Thymus (tissue), 11 donors: ENCODE measurements around the gene GGT6. TPM values are rescaled to one million over a fixed set of nuclear protein-coding genes. Genes with fewer than 3 reads are reported as not detected.

ENCODE experiments used
- DNase-seq, 9 donors: peaks; one replicate each; pipeline ENCODE4 v3.0.0-alpha.2; 2013; ENCODE audit warnings: low spot score in 9 of 9, low read depth in 6 of 9, missing footprints in 1 of 9
- H3K27ac ChIP-seq, 2 donors: one replicate each; pipeline ENCODE4 v1.5.1; 2013; ENCODE audit warnings: control low read depth in 1 of 2, low read depth in 1 of 2, low read length in 1 of 2, mild to moderate bottlenecking in 1 of 2, moderate library complexity in 1 of 2
- H3K27me3 ChIP-seq, 2 donors: one replicate each; pipeline ENCODE4 v1.5.1; 2013; ENCODE audit warnings: low read length in 1 of 2; ENCODE audit not compliant: control insufficient read depth in 2 of 2, insufficient read depth in 1 of 2
- H3K36me3 ChIP-seq, 2 donors: one replicate each; pipeline ENCODE4 v1.5.1; 2013; ENCODE audit warnings: low read length in 1 of 2, mild to moderate bottlenecking in 1 of 2, moderate library complexity in 1 of 2; ENCODE audit not compliant: control insufficient read depth in 2 of 2, insufficient read depth in 2 of 2
- H3K4me1 ChIP-seq, 2 donors: one replicate each; pipeline ENCODE4 v1.5.1; 2013; ENCODE audit warnings: low read length in 2 of 2; ENCODE audit not compliant: control insufficient read depth in 2 of 2, insufficient read depth in 2 of 2
- H3K4me3 ChIP-seq, 2 donors: one replicate each; pipeline ENCODE4 v1.5.1; 2013; ENCODE audit warnings: low read length in 2 of 2, control low read depth in 1 of 2, mild to moderate bottlenecking in 1 of 2
- H3K9me3 ChIP-seq, 2 donors: one replicate each; pipeline ENCODE4 v1.5.1; 2013; ENCODE audit warnings: low read length in 1 of 2, mild to moderate bottlenecking in 1 of 2; ENCODE audit not compliant: control insufficient read depth in 2 of 2, insufficient read depth in 1 of 2
- WGBS: extraction: QIAGEN DNeasy Blood & Tissue Kit; methylation state at CpG from one replicate; pipeline ENCODE4 v1.1.7; 2013; 5-methylcytosine and 5-hydroxymethylcytosine counted together
- polyA plus RNA-seq: library from polyadenylated mRNA; stranded (reverse); fragments of 200-250 nt; gene quantifications from one replicate; pipeline ENCODE4 v1.2.3, GENCODE V29; 2013
- total RNA-seq: library from RNA; stranded (reverse); fragments of 120-200 nt; gene quantifications from one replicate; pipeline ENCODE4 v1.2.4, GENCODE V29; 2013
- donor health status: healthy.

Gene GGT6
- total and polyA plus RNA-seq, 2 donors: 0.90 to 3.7 TPM

- DNase-seq: peak in 1 of 9 donors; percentile 28
- peaks cover 0 to 20% of the 10 kb centered on the region in 2 donors for H3K27me3 ChIP-seq
- H3K9me3 ChIP-seq: peaks cover 0 to 3% of the 10 kb centered on the region in 2 donors
- H3K36me3 ChIP-seq: no peaks in the 10 kb centered on the region
- no peak overlapping the region for H3K4me3 ChIP-seq
- peaks cover 0 to 11% of the 10 kb centered on the region in 2 donors for H3K4me1 ChIP-seq
- 84% methylated on average over 7 of the region's 7 CpGs for WGBS
- no peak overlapping the region for H3K27ac ChIP-seq
Observed at GRCh38 chr17:4573669-4574068, 13.3 kb upstream of the GGT6 start.

GRCh38 chr17:4573115-4573514, 12.7 kb upstream of the GGT6 start:
- H3K27ac ChIP-seq: no peak overlapping the region
- H3K4me3 ChIP-seq: no peak overlapping the region
- peaks cover 0 to 20% of the 10 kb centered on the region in 2 donors for H3K27me3 ChIP-seq
- H3K36me3 ChIP-seq: no peaks in the 10 kb centered on the region
- DNase-seq: no peak
- 92% methylated on average over 4 of the region's 4 CpGs for WGBS
- H3K9me3 ChIP-seq: peaks cover 0 to 3% of the 10 kb centered on the region in 2 donors
- H3K4me1 ChIP-seq: peaks cover 0 to 11% of the 10 kb centered on the region in 2 donors

GRCh38 chr17:4572131-4572530, 11.8 kb upstream of the GGT6 start:
- Histone ChIP-seq H3K27me3 (peaks cover 0 to 16% of the 10 kb centered on the region in 2 donors), H3K4me3 (no peak overlapping the region)
- WGBS: 83% methylated on average over 9 of the region's 9 CpGs

GRCh38 chr17:4569591-4569990, 9.2 kb upstream of the GGT6 start:
- 95% methylated on average over 1 of the region's 1 CpG for WGBS
- peak in 1 of 9 donors; percentile 31 for DNase-seq
- H3K27me3 ChIP-seq: peaks cover 0 to 2% of the 10 kb centered on the region in 2 donors
- no peak overlapping the region for H3K27ac ChIP-seq
- peaks cover 0 to 3% of the 10 kb centered on the region in 2 donors for H3K4me1 ChIP-seq
- no peak overlapping the region for H3K4me3 ChIP-seq
- H3K9me3 ChIP-seq: peaks cover 0 to 3% of the 10 kb centered on the region in 2 donors
- H3K36me3 ChIP-seq: no peaks in the 10 kb centered on the region

More at GRCh38 chr17:4572131-4572530, 11.8 kb upstream of the GGT6 start:
- DNase-seq: no peak
- peaks cover 0 to 3% of the 10 kb centered on the region in 2 donors for H3K9me3 ChIP-seq
- no peak overlapping the region for H3K27ac ChIP-seq
- H3K36me3 ChIP-seq: no peaks in the 10 kb centered on the region
- H3K4me1 ChIP-seq: peaks cover 0 to 7% of the 10 kb centered on the region in 2 donors

GRCh38 chr17:4566785-4567184, 6.4 kb upstream of the GGT6 start:
- DNase-seq: peak in 4 of 9 donors; percentile 30 to 60 (median 35)
- 45% methylated on average over 5 of the region's 5 CpGs for WGBS

GRCh38 chr17:4565209-4566141, 5.1 kb upstream of the GGT6 start:
- Histone ChIP-seq H3K9me3 (no peaks in the 10 kb centered on the region), H3K27me3 (no peaks in the 10 kb centered on the region), H3K4me1 (peaks cover 0 to 13% of the 10 kb centered on the region in 2 donors), H3K36me3 (no peaks in the 10 kb centered on the region), H3K4me3 (no peak overlapping the region), H3K27ac (no peak overlapping the region)
- 43% methylated on average over 16 of the region's 16 CpGs for WGBS
- peak in 7 of 9 donors; percentile 30 to 78 (median 45) for DNase-seq

More at GRCh38 chr17:4566785-4567184, 6.4 kb upstream of the GGT6 start:
- no peak overlapping the region for H3K4me3 ChIP-seq
- no peak overlapping the region for H3K27ac ChIP-seq
- no peaks in the 10 kb centered on the region for H3K9me3 ChIP-seq
- no peaks in the 10 kb centered on the region for H3K27me3 ChIP-seq
- peaks cover 0 to 11% of the 10 kb centered on the region in 2 donors for H3K4me1 ChIP-seq
- H3K36me3 ChIP-seq: no peaks in the 10 kb centered on the region

- peaks cover 0 to 18% of the 10 kb centered on the region in 2 donors for H3K4me1 ChIP-seq
- WGBS: 82% methylated on average over 8 of the region's 8 CpGs
- no peaks in the 10 kb centered on the region for H3K27me3 ChIP-seq
- H3K9me3 ChIP-seq: no peaks in the 10 kb centered on the region
- H3K27ac ChIP-seq: peak overlapping the region in 1 of 2 donors; percentile 20
- DNase-seq: no peak
- H3K36me3 ChIP-seq: no peaks in the 10 kb centered on the region
- no peak overlapping the region for H3K4me3 ChIP-seq
Observed at GRCh38 chr17:4562015-4562969, 1.9 kb upstream of the GGT6 start.

- Histone ChIP-seq H3K27me3 (no peaks in the 10 kb centered on the region), H3K27ac (no peak overlapping the region), H3K4me3 (no peak overlapping the region), H3K4me1 (peaks cover 4 to 27% of the 10 kb centered on the region in 2 donors), H3K36me3 (no peaks in the 10 kb centered on the region), H3K9me3 (no peaks in the 10 kb centered on the region)
- DNase-seq: no peak
- 95% methylated on average over 11 of the region's 11 CpGs for WGBS
Observed at GRCh38 chr17:4560837-4561256, 470 bp upstream of the GGT6 start.
